H1 (cell line): ENCODE measurements around the gene KRTDAP.

Experiments used
- CTCF ChIP-seq, 3 experiments: IDR thresholded peaks; 1 replicate in 2 of 3; 2 replicates in 1 of 3; pipeline versions ENCODE4 v1.5.1 to v1.6.1; 2011; ENCODE audit warnings: low read length in 3 of 3, mild to moderate bottlenecking in 3 of 3, inconsistent platforms in 2 of 3, low read depth in 1 of 3, moderate library complexity in 1 of 3; ENCODE audit not compliant: insufficient read depth in 1 of 3; ENCODE audit errors: control extremely low read depth in 1 of 3
- EP300 ChIP-seq, 2 experiments: IDR thresholded peaks; 1 replicate in 1 of 2; 2 replicates in 1 of 2; pipeline ENCODE4 v1.6.1; 2011 to 2012; ENCODE audit warnings: low read depth in 2 of 2, low read length in 2 of 2, mild to moderate bottlenecking in 2 of 2, borderline replicate concordance in 1 of 2, inconsistent platforms in 1 of 2, moderate library complexity in 1 of 2
- FOSL1 ChIP-seq: IDR thresholded peaks from 2 replicates; pipeline ENCODE4 v1.6.1; 2011; ENCODE audit warnings: mild to moderate bottlenecking, low read depth, low read length, moderate library complexity; ENCODE audit not compliant: insufficient read depth
- POLR2A ChIP-seq, 2 experiments: IDR thresholded peaks; 1 replicate in 1 of 2; 2 replicates in 1 of 2; pipeline ENCODE4 v1.6.1; 2011; ENCODE audit warnings: low read depth in 2 of 2, low read length in 2 of 2, mild to moderate bottlenecking in 2 of 2; ENCODE audit errors: control extremely low read depth in 1 of 2
- TAF1 ChIP-seq: IDR thresholded peaks from 2 replicates; pipeline ENCODE4 v1.6.1; 2011; ENCODE audit warnings: mild to moderate bottlenecking, low read depth, low read length

DNA sequence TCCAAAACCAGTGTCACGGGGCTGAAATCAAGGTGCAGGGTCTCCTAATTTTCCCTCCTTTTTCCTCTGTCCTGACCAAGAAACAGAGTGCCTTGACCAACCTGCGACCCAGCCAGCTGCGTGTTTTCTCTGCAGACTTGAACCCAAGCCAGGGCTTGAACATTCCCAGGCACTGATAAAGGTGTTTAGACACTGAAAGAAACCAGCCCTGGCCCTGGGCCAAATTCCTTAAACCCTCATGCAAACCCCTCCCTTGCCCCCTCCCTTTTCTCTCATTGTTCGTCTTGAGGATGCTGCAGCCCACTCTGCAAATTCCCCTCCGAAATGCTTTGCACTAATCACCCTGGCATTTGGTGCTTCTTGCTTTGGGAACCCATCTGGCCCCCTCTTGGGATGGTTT, 51.7 kb downstream of the KRTDAP start:
- TF ChIP-seq CTCF (IDR thresholded peaks at IDR 0.05; ENCODE audit: control extremely low read depth in 1 of 3, insufficient read depth in 1 of 3, low read depth in 1 of 3, low read length in 3 of 3) (no peak), POLR2A (IDR thresholded peaks at IDR 0.05; ENCODE audit: control extremely low read depth in 1 of 2, low read depth in 2 of 2, low read length in 2 of 2) (no peak), EP300 (IDR thresholded peaks at IDR 0.05; ENCODE audit: borderline replicate concordance in 1 of 2, low read depth in 2 of 2, low read length in 2 of 2) (no peak), FOSL1 (no peak), TAF1 (no peak)
